ENCODE measurements around the gene PDZRN4.

PDZRN4 gene

GRCh38 chr12:41459906-41460214 lies 271.7 kb downstream of the PDZRN4 start:
- no peak for TF ChIP-seq CTCF (conservative IDR thresholded peaks at IDR 0.05; ENCODE audit: low read depth, low read length)
- no peak overlapping the region for H3K4me3 ChIP-seq (ENCODE audit: low read depth, low read length)
- no peak for DNase-seq (ENCODE audit: low read depth)

- no peak for TF ChIP-seq CTCF (conservative IDR thresholded peaks at IDR 0.05; ENCODE audit: low read depth, low read length)
- no peak overlapping the region for H3K4me3 ChIP-seq (ENCODE audit: low read depth, low read length)
- DNase-seq (ENCODE audit: low read depth): no peak
Observed at GRCh38 chr12:41460906-41461305, 272.8 kb downstream of the PDZRN4 start.

- H3K4me3 ChIP-seq (ENCODE audit: low read depth, low read length): no peak overlapping the region
- TF ChIP-seq CTCF (conservative IDR thresholded peaks at IDR 0.05; ENCODE audit: low read depth, low read length): no peak
- no peak for DNase-seq (ENCODE audit: low read depth)
Observed at GRCh38 chr12:41462312-41462711, 274.2 kb downstream of the PDZRN4 start.

GRCh38 chr12:41465526-41465925 lies 277.4 kb downstream of the PDZRN4 start:
- no peak overlapping the region for H3K4me3 ChIP-seq (ENCODE audit: low read depth, low read length)
- TF ChIP-seq CTCF (conservative IDR thresholded peaks at IDR 0.05; ENCODE audit: low read depth, low read length): no peak
- DNase-seq (ENCODE audit: low read depth): peak; percentile 19

- no peak for DNase-seq (ENCODE audit: low read depth)
- no peak for TF ChIP-seq CTCF (conservative IDR thresholded peaks at IDR 0.05; ENCODE audit: low read depth, low read length)
- H3K4me3 ChIP-seq (ENCODE audit: low read depth, low read length): no peak overlapping the region
Observed at GRCh38 chr12:41466300-41466699, 278.2 kb downstream of the PDZRN4 start.

- peak; percentile 10 for DNase-seq (ENCODE audit: low read depth)
- no peak overlapping the region for H3K4me3 ChIP-seq (ENCODE audit: low read depth, low read length)
- no peak for TF ChIP-seq CTCF (conservative IDR thresholded peaks at IDR 0.05; ENCODE audit: low read depth, low read length)
Observed at GRCh38 chr12:41466802-41467201, 278.7 kb downstream of the PDZRN4 start.

GRCh38 chr12:41467591-41468325 lies 279.6 kb downstream of the PDZRN4 start:
- DNase-seq (ENCODE audit: low read depth): peak; percentile 1
- no peak overlapping the region for H3K4me3 ChIP-seq (ENCODE audit: low read depth, low read length)
- TF ChIP-seq CTCF (conservative IDR thresholded peaks at IDR 0.05; ENCODE audit: low read depth, low read length): no peak
